Measurements from ENCODE around the gene MGLL.

DNA sequence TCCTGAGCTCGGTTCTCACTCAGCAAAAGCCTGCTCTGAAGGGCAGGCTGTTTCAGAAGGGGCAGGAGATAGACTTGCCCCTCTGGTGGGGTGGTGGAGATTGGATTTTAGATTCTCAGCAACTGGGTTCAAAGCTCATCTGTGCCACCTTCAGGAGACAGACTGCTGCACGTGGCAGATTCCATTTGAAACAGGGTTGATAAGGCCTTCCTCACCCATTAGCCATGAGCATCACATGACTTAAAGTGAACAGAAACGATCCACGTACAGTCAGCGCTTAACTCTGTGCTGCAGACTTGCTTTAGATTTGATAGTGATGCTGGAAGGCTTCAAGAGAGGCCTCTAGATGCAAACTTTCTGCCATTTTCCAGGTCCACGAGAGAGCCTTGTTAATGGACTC, 35.0 kb upstream of the MGLL start:
- no peak for TF ChIP-seq CTCF (IDR thresholded peaks at IDR 0.05; ENCODE audit: insufficient read depth, low read length)
- no peak for TF ChIP-seq GABPA (IDR thresholded peaks at IDR 0.05; ENCODE audit: low read depth)

All from HL-60 (cell line).